OCI-LY3 (cell line): ENCODE data around the gene CD86.

Experiments used
- H2AFZ ChIP-seq: fragments of 200-600, 300-600 bp; shearing (Covaris generic); 2 replicates; pipeline ENCODE4 v1.6.0; 2014; ENCODE audit warnings: antibody characterized with exemption, low read depth, low read length
- H3K27ac ChIP-seq: fragments of 200-600, 300-600 bp; sonication (generic); 2 replicates; pipeline ENCODE4 v1.5.1; 2014; ENCODE audit warnings: mild to moderate bottlenecking, low read length, moderate library complexity, mixed read lengths
- H3K27me3 ChIP-seq: fragments of 200-600, 300-600 bp; sonication (generic); 2 replicates; pipeline ENCODE4 v1.6.1; 2014; ENCODE audit warnings: low read depth, low read length, mixed read lengths
- H3K36me3 ChIP-seq: fragments of 200-600, 300-600 bp; sonication (generic); replicated peaks from 2 replicates; pipeline ENCODE3; 2014; ENCODE audit warnings: low read depth, low read length, mixed read lengths
- H3K4me1 ChIP-seq: fragments of 300-600, 200-600 bp; sonication (generic); 2 replicates; pipeline ENCODE4 v1.6.1; 2014; ENCODE audit warnings: low read length, mixed read lengths
- H3K4me2 ChIP-seq: fragments of 200-600, 300-600 bp; sonication (generic); 2 replicates; pipeline ENCODE4 v1.6.1; 2014; ENCODE audit warnings: low read length, mixed read lengths
- H3K4me3 ChIP-seq: fragments of 300-600, 200-600 bp; sonication (generic); 2 replicates; pipeline ENCODE4 v1.5.1; 2014; ENCODE audit warnings: antibody characterized with exemption, mild to moderate bottlenecking, low read length, moderate library complexity
- H3K79me2 ChIP-seq: fragments of 300-600, 200-600 bp; shearing (Covaris generic); 2 replicates; pipeline ENCODE4 v1.6.1; 2014; ENCODE audit warnings: mild to moderate bottlenecking, low read length, mixed read lengths
- H3K9ac ChIP-seq: fragments of 300-600, 200-600 bp; shearing (Covaris generic); 2 replicates; pipeline ENCODE4 v1.6.0; 2014; ENCODE audit warnings: mild to moderate bottlenecking, low read length, moderate library complexity
- H3K9me3 ChIP-seq: fragments of 200-600, 300-600 bp; shearing (Covaris generic); 2 replicates; pipeline ENCODE4 v1.6.1; 2014; ENCODE audit warnings: low read length, mixed read lengths; ENCODE audit not compliant: insufficient read depth
- H4K20me1 ChIP-seq: fragments of 200-600, 300-600 bp; sonication (generic); 2 replicates; pipeline ENCODE4 v1.6.1; 2016; ENCODE audit warnings: low read length, mixed read lengths; ENCODE audit not compliant: insufficient read depth
- CTCF ChIP-seq: fragments of 200-600, 300-600 bp; sonication (generic); IDR thresholded peaks from 2 replicates; pipeline ENCODE4 v1.5.1; 2014; ENCODE audit warnings: antibody characterized with exemption, low read length, low read depth
- EZH2phosphoT487 ChIP-seq: fragments of 200-600 bp; shearing (Covaris generic); IDR thresholded peaks from 2 replicates; pipeline ENCODE4 v1.6.1; 2018; ENCODE audit warnings: antibody characterized with exemption, mixed run types, low read depth

Gene CD86

GRCh38 chr3:122055215-122055614, at the start of gene CD86:
CD86 (plus strand) TSS chr3:122055362; CDS start chr3:122055490, 128 bp downstream.
- TF ChIP-seq CTCF (no peak), EZH2phosphoT487 (no peak)
- no peaks in the 10 kb centered on the region for H3K9me3 ChIP-seq
- H4K20me1 ChIP-seq = no peaks in the 10 kb centered on the region
- peak within 1 kb of the TSS; percentile 50 for H3K9ac ChIP-seq
- H2AFZ ChIP-seq = no peak within 1 kb of the TSS
- peak within 1 kb of the TSS; percentile 77 for H3K4me2 ChIP-seq
- H3K27me3 ChIP-seq = no peaks in the 10 kb centered on the region
- H3K4me1 ChIP-seq = peaks cover 37% of the 10 kb centered on the region
- H3K27ac ChIP-seq = peak within 1 kb of the TSS; percentile 74
- H3K79me2 ChIP-seq = no peaks in the 10 kb centered on the region
- H3K4me3 ChIP-seq = peak within 1 kb of the TSS; percentile 60
- H3K36me3 ChIP-seq = peaks cover 7% of the 10 kb centered on the region

- TF ChIP-seq EZH2phosphoT487 = no peak
- TF ChIP-seq CTCF = no peak
- Histone ChIP-seq H2AFZ (no peak overlapping the region), H3K4me1 (peaks cover 71% of the 10 kb centered on the region), H3K27me3 (no peaks in the 10 kb centered on the region), H3K9me3 (no peaks in the 10 kb centered on the region), H3K9ac (no peak overlapping the region), H3K4me3 (no peak overlapping the region), H4K20me1 (no peaks in the 10 kb centered on the region), H3K79me2 (no peaks in the 10 kb centered on the region), H3K27ac (no peak overlapping the region), H3K36me3 (no peaks in the 10 kb centered on the region), H3K4me2 (no peak overlapping the region)
These were observed 48.9 kb upstream of the CD86 start for GRCh38 chr3:122006267-122006666.

GRCh38 chr3:122008166-122008565, 47.0 kb upstream of the CD86 start:
- H3K27me3 ChIP-seq = no peaks in the 10 kb centered on the region
- no peak overlapping the region for H3K9ac ChIP-seq
- no peak overlapping the region for H3K4me2 ChIP-seq
- no peak for TF ChIP-seq EZH2phosphoT487
- no peak for TF ChIP-seq CTCF
- H3K4me1 ChIP-seq = peaks cover 71% of the 10 kb centered on the region
- H3K4me3 ChIP-seq = no peak overlapping the region
- no peaks in the 10 kb centered on the region for H3K79me2 ChIP-seq
- no peaks in the 10 kb centered on the region for H4K20me1 ChIP-seq
- no peaks in the 10 kb centered on the region for H3K36me3 ChIP-seq
- no peaks in the 10 kb centered on the region for H3K9me3 ChIP-seq
- no peak overlapping the region for H3K27ac ChIP-seq
- H2AFZ ChIP-seq = no peak overlapping the region

- Histone ChIP-seq H3K27me3 (no peaks in the 10 kb centered on the region), H4K20me1 (no peaks in the 10 kb centered on the region), H3K4me1 (peaks cover 71% of the 10 kb centered on the region), H3K79me2 (no peaks in the 10 kb centered on the region), H3K36me3 (peaks cover 2% of the 10 kb centered on the region), H3K4me3 (no peak overlapping the region), H3K9me3 (peaks cover 4% of the 10 kb centered on the region; the same call in 1 of the 2 replicates), H3K4me2 (no peak overlapping the region), H3K27ac (no peak overlapping the region), H3K9ac (no peak overlapping the region), H2AFZ (no peak overlapping the region)
- TF ChIP-seq EZH2phosphoT487 = no peak
- TF ChIP-seq CTCF = no peak
These were observed 44.7 kb upstream of the CD86 start for GRCh38 chr3:122010506-122010905.
